Fibroblast of lung (primary cell): ENCODE results near the gene CCL3. TPM values are rescaled to one million over a fixed set of nuclear protein-coding genes. Genes with fewer than 3 reads are reported as not detected.

Experiments used
- DNase-seq, 2 donors: peaks; one replicate each; pipeline versions ENCODE4 v3.0.0 to v3.0.0-alpha.2; 2010; ENCODE audit warnings: low read depth in 2 of 2
- H2AFZ ChIP-seq: 2 replicates; pipeline ENCODE4 v1.5.1; 2012; ENCODE audit warnings: low read length, control low read depth, inconsistent platforms
- H3K27ac ChIP-seq: 2 replicates; pipeline ENCODE4 v1.5.1; 2011; ENCODE audit warnings: low read length, control low read depth; ENCODE audit not compliant: insufficient read depth
- H3K27me3 ChIP-seq: 2 replicates; pipeline ENCODE4 v1.5.1; 2011; ENCODE audit warnings: mild to moderate bottlenecking, low read length; ENCODE audit not compliant: control insufficient read depth, insufficient read depth
- H3K36me3 ChIP-seq: 2 replicates; pipeline ENCODE4 v1.5.1; 2011; ENCODE audit warnings: low read length; ENCODE audit not compliant: control insufficient read depth, insufficient read depth
- H3K4me1 ChIP-seq: 2 replicates; pipeline ENCODE4 v1.5.1; 2011; ENCODE audit warnings: low read length; ENCODE audit not compliant: control insufficient read depth, insufficient read depth; ENCODE audit errors: extremely low read depth
- H3K4me2 ChIP-seq: 2 replicates; pipeline ENCODE4 v1.5.1; 2011; ENCODE audit warnings: low read length, control low read depth; ENCODE audit not compliant: insufficient read depth; ENCODE audit errors: extremely low read depth
- H3K4me3 ChIP-seq, 4 experiments: fragments of 200-600 bp in 1 of 4; sonication (generic) in 1 of 4; replicated peaks in 1 of 4; 2 replicates each; pipeline ENCODE4 v1.5.1; 2011 to 2016; ENCODE audit warnings: low read length in 4 of 4, low read depth in 3 of 4, mild to moderate bottlenecking in 3 of 4, control low read depth in 2 of 4, inconsistent platforms in 1 of 4, mixed read lengths in 1 of 4; ENCODE audit not compliant: insufficient read depth in 1 of 4; ENCODE audit errors: control extremely low read depth in 1 of 4
- H3K79me2 ChIP-seq: 2 replicates; pipeline ENCODE4 v1.5.1; 2012; ENCODE audit warnings: mild to moderate bottlenecking, low read length, inconsistent platforms; ENCODE audit not compliant: control insufficient read depth, insufficient read depth
- H3K9ac ChIP-seq: 2 replicates; pipeline ENCODE4 v1.5.1; 2011; ENCODE audit warnings: mild to moderate bottlenecking, low read length, control low read depth; ENCODE audit not compliant: insufficient read depth
- H3K9me3 ChIP-seq: 2 replicates; pipeline ENCODE4 v1.5.1; 2012; ENCODE audit warnings: low read depth, low read length; ENCODE audit not compliant: control insufficient read depth, insufficient read depth
- H4K20me1 ChIP-seq: 2 replicates; pipeline ENCODE4 v1.5.1; 2011; ENCODE audit warnings: low read length; ENCODE audit not compliant: control insufficient read depth, insufficient read depth; ENCODE audit errors: extremely low read depth
- CTCF ChIP-seq, 2 donors: IDR thresholded peaks in 1 of 2; conservative IDR thresholded peaks in 1 of 2; 1 replicate in 1 of 2; 2 replicates in 1 of 2; pipeline ENCODE4 v1.5.1; 2011 to 2012; ENCODE audit warnings: low read length in 2 of 2, control low read depth in 1 of 2, inconsistent platforms in 1 of 2, low read depth in 1 of 2, mild to moderate bottlenecking in 1 of 2
- EZH2 ChIP-seq: IDR thresholded peaks from 2 replicates; pipeline ENCODE4 v1.5.1; 2012; ENCODE audit warnings: low read length, control low read depth, mild to moderate bottlenecking; ENCODE audit errors: missing control alignments
- polyA plus RNA-seq, 2 donors: library from polyadenylated mRNA; depleted of rRNA in 1 of 2; stranded (reverse) in 1 of 2; unstranded in 1 of 2; fragments of >200 nt; gene quantifications; 2 replicates each; pipeline ENCODE4 v1.2.1, GENCODE V29; 2011 to 2012; ENCODE audit warnings: missing spikeins in 1 of 2
- total RNA-seq: library from RNA; depleted of rRNA; stranded (reverse); fragments of >200 nt; gene quantifications from 2 replicates; pipeline ENCODE4 v1.2.1, GENCODE V29; 2014

The CCL3 gene
- total and polyA plus RNA-seq, 2 donors (not counting 1 experiment from before 2014, with no cell fraction given): not detected

GRCh38 chr17:36135465-36135864, 45.5 kb upstream of the CCL3 start:
- no peak for DNase-seq
- Histone ChIP-seq H3K9ac (no peak overlapping the region), H3K36me3 (no peaks in the 10 kb centered on the region), H3K4me3 (no peak overlapping the region), H3K4me2 (no peak overlapping the region), H3K27me3 (no peaks in the 10 kb centered on the region), H3K4me1 (no peaks in the 10 kb centered on the region), H3K27ac (no peak overlapping the region), H3K79me2 (no peaks in the 10 kb centered on the region), H4K20me1 (no peaks in the 10 kb centered on the region), H2AFZ (no peak overlapping the region), H3K9me3 (no peaks in the 10 kb centered on the region)
- no peak for TF ChIP-seq EZH2
- TF ChIP-seq CTCF (conservative IDR thresholded peaks at IDR 0.05 in 1 of 2, IDR thresholded peaks at IDR 0.05 in 1 of 2; ENCODE audit: low read depth in 1 of 2, low read length in 2 of 2): no peak

DNA sequence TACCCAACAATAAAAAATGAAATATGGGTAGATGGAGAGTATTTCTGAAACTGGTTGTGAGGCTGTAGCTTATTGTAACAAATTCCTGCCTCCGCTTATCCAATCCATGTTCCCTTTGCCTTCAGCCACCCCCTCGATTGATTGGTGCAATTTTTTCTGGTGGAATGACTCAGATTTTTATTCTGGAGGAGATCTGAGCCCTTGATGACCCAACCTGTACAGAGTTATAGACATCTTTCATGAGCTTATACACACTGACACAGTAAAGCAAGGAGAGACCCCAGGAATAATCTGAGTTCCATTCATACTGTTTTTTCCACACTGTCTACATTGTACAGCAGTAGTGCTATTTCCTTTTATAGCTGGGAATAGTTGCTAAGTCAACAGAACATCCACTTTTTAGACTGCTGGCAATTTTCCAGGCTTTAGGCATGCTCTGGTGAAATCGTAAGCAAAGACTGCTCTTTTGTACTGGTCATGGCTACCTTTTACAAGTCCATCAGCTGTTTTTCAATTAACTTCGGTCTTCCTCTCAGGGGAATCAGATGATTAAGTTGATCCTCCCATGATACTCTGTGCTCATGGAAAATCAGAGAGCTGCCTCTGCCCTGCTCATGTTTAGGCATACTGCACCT, 43.8 kb upstream of the CCL3 start:
- H4K20me1 ChIP-seq: no peaks in the 10 kb centered on the region
- no peaks in the 10 kb centered on the region for H3K9me3 ChIP-seq
- no peak overlapping the region for H2AFZ ChIP-seq
- H3K4me2 ChIP-seq: no peak overlapping the region
- H3K36me3 ChIP-seq: no peaks in the 10 kb centered on the region
- no peaks in the 10 kb centered on the region for H3K4me1 ChIP-seq
- H3K9ac ChIP-seq: no peak overlapping the region
- H3K4me3 ChIP-seq: no peak overlapping the region
- no peaks in the 10 kb centered on the region for H3K79me2 ChIP-seq
- no peaks in the 10 kb centered on the region for H3K27me3 ChIP-seq
- peak in 1 of 2 donors; percentile 38 for DNase-seq
- no peak for TF ChIP-seq CTCF (conservative IDR thresholded peaks at IDR 0.05 in 1 of 2, IDR thresholded peaks at IDR 0.05 in 1 of 2; ENCODE audit: low read depth in 1 of 2, low read length in 2 of 2)
- no peak for TF ChIP-seq EZH2
- H3K27ac ChIP-seq: no peak overlapping the region

DNA sequence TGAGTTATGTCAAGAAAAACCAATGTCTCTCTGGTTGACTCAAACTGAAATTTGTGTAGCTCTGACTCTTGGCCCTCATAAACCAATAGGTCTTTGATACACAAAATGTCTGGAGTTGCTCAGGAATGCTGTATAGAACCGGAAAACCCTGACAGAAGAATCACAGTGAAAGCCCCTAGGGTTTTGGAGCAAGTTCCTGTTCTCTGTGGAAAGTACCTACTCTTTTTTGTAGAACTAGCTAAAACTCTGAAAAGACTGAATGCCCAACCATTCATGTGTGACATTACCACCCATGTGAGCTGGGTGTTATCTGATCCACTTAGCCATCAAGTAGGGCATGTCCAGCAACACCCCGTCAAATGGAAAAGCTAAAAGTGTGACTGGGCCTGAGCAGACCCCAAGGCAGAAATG, 42.5 kb upstream of the CCL3 start:
- H3K36me3 ChIP-seq: no peaks in the 10 kb centered on the region
- H4K20me1 ChIP-seq: no peaks in the 10 kb centered on the region
- no peaks in the 10 kb centered on the region for H3K79me2 ChIP-seq
- no peak overlapping the region for H3K27ac ChIP-seq
- no peak overlapping the region for H3K9ac ChIP-seq
- no peak overlapping the region for H2AFZ ChIP-seq
- H3K27me3 ChIP-seq: no peaks in the 10 kb centered on the region
- H3K9me3 ChIP-seq: no peaks in the 10 kb centered on the region
- TF ChIP-seq CTCF (conservative IDR thresholded peaks at IDR 0.05 in 1 of 2, IDR thresholded peaks at IDR 0.05 in 1 of 2; ENCODE audit: low read depth in 1 of 2, low read length in 2 of 2) (no peak), EZH2 (no peak)
- no peaks in the 10 kb centered on the region for H3K4me1 ChIP-seq
- H3K4me3 ChIP-seq: no peak overlapping the region
- H3K4me2 ChIP-seq: no peak overlapping the region
- no peak for DNase-seq
